Measurements from ENCODE around the gene CYREN. TPM values are rescaled to one million over a fixed set of nuclear protein-coding genes. Genes with fewer than 3 reads are reported as not detected.

Gene CYREN
- total and polyA plus RNA-seq, 9 of the 15 experiments (the other 6 are each of a cell fraction or from before 2014, with no cell fraction given) = 13.9 to 108 (median 88.8) TPM

- TF ChIP-seq ZNF592 (IDR thresholded peaks at IDR 0.05) (peak; percentile 89), ADNP (tag; IDR thresholded peaks at IDR 0.05) (peak; percentile 7; the same call in 1 of the 2 replicates), RNF219 (CRISPR knock-in tag; IDR thresholded peaks at IDR 0.05) (0 out of 2 replicates have a peak, but pooled peaks have one; percentile 35), EP300 (IDR thresholded peaks at IDR 0.05; ENCODE audit: low read length) (peak; percentile 71; the same call in 1 of the 2 replicates), MGA (IDR thresholded peaks at IDR 0.05) (peak; percentile 90), ZNF143 (CRISPR knock-in tag; IDR thresholded peaks at IDR 0.05) (0 out of 2 replicates have a peak, but pooled peaks have one; percentile 42), ZNF76 (CRISPR knock-in tag; IDR thresholded peaks at IDR 0.05; ENCODE audit: borderline replicate concordance) (0 out of 2 replicates have a peak, but pooled peaks have one; percentile 36)
Measured at GRCh38 chr7:135160858-135161653, 9.5 kb downstream of the CYREN start (continued).
